ENCODE data around the gene MRPL43. TPM values are rescaled to one million over a fixed set of nuclear protein-coding genes. Genes with fewer than 3 reads are reported as not detected.

Gene MRPL43
- total RNA-seq, 1 experiment from 2014 or later = 136 TPM

DNA sequence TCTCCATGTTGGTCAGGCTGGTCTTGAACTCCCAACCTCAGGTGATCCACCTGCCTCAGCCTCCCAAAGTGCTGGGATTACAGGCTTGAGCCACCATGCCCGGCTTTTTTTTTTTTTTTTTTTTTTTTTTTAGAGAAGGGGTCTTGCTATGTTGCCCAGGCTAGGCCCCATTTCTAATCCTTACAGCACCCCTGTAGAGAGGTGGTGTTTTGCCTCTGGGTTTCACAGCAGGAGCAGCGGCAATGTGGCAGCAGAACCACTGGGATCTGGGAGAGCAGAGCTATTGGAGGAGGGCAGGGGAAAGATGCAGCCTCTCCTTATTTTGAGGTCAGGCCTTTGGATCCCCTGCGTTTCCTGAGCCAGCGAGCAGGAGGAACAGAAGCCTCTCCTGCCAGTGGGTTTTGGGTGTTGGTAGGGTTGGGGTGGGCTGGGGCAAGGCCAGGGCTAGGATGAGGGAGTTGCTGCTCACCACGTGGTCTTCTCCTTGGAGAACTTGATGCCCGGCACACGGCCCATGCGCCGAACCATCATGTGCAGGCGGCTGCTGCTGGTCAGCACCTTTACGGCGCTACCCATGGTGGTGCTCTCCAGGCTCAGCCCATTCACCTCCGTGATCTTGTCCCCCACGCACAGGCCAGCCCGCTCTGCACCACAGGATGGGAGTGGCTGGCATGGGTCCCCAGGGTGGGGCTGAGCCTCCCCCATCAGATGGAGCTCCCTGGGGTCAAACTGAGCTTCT lies 35.8 kb upstream of the MRPL43 start:
- no peak overlapping the region for H3K27ac ChIP-seq (ENCODE audit: low read depth, low read length)
- ChIA-PET POLR2A (no interaction called here), CTCF (interaction anchor here (1.0 kb wide), 1 partner anchor 8 kb away, joined by 3 read pairs; no protein-coding TSS in a partner anchor), RAD21 (ENCODE audit: low non-redundant PET in 1 of 2, low total read pairs in 2 of 2, uncharacterized antibody in 2 of 2, unreplicated experiment in 2 of 2) (no interaction called here)
- intact Hi-C loops (cut with micrococcal nuclease) = no loop called here
- no peak for ATAC-seq
- TF ChIP-seq FOSL1 (IDR thresholded peaks at IDR 0.05; ENCODE audit: low read depth) = no peak
- no peak for TF ChIP-seq CEBPB (IDR thresholded peaks at IDR 0.05; ENCODE audit: low read depth)
- TF ChIP-seq, protein P1, sequence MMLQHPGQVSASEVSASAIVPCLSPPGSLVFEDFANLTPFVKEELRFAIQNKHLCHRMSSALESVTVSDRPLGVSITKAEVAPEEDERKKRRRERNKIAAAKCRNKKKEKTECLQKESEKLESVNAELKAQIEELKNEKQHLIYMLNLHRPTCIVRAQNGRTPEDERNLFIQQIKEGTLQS (IDR thresholded peaks at IDR 0.05) = no peak
- no peak for TF ChIP-seq CBX3 (IDR thresholded peaks at IDR 0.05; ENCODE audit: low read depth)
- TF ChIP-seq ZFX (IDR thresholded peaks at IDR 0.05) = no peak
- TF ChIP-seq RAD21 (IDR thresholded peaks at IDR 0.05; ENCODE audit: low read depth) = no peak
- TF ChIP-seq POLR2AphosphoS5 (IDR thresholded peaks at IDR 0.05; ENCODE audit: low read depth, low read length) = no peak
- no peak for TF ChIP-seq SP1 (IDR thresholded peaks at IDR 0.05; ENCODE audit: low read depth)
- no peak for TF ChIP-seq YY1 (IDR thresholded peaks at IDR 0.05; ENCODE audit: extremely low read depth, insufficient replicate concordance, low read depth, low read length)
- TF ChIP-seq, protein P2, sequence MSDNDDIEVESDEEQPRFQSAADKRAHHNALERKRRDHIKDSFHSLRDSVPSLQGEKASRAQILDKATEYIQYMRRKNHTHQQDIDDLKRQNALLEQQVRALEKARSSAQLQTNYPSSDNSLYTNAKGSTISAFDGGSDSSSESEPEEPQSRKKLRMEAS (IDR thresholded peaks at IDR 0.05) = no peak
- no peak for TF ChIP-seq SRF (IDR thresholded peaks at IDR 0.05; ENCODE audit: low read depth)
- no peak for TF ChIP-seq ZNF274 (IDR thresholded peaks at IDR 0.05; ENCODE audit: low read depth, low read length)
- no peak for TF ChIP-seq EZH2phosphoT487 (IDR thresholded peaks at IDR 0.05; ENCODE audit: borderline replicate concordance)
- TF ChIP-seq, protein P3, sequence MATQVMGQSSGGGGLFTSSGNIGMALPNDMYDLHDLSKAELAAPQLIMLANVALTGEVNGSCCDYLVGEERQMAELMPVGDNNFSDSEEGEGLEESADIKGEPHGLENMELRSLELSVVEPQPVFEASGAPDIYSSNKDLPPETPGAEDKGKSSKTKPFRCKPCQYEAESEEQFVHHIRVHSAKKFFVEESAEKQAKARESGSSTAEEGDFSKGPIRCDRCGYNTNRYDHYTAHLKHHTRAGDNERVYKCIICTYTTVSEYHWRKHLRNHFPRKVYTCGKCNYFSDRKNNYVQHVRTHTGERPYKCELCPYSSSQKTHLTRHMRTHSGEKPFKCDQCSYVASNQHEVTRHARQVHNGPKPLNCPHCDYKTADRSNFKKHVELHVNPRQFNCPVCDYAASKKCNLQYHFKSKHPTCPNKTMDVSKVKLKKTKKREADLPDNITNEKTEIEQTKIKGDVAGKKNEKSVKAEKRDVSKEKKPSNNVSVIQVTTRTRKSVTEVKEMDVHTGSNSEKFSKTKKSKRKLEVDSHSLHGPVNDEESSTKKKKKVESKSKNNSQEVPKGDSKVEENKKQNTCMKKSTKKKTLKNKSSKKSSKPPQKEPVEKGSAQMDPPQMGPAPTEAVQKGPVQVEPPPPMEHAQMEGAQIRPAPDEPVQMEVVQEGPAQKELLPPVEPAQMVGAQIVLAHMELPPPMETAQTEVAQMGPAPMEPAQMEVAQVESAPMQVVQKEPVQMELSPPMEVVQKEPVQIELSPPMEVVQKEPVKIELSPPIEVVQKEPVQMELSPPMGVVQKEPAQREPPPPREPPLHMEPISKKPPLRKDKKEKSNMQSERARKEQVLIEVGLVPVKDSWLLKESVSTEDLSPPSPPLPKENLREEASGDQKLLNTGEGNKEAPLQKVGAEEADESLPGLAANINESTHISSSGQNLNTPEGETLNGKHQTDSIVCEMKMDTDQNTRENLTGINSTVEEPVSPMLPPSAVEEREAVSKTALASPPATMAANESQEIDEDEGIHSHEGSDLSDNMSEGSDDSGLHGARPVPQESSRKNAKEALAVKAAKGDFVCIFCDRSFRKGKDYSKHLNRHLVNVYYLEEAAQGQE (IDR thresholded peaks at IDR 0.05; ENCODE audit: low read depth) = no peak
- TF ChIP-seq EZH2 (IDR thresholded peaks at IDR 0.05) = no peak
- no peak for TF ChIP-seq TCF7L2 (IDR thresholded peaks at IDR 0.05; ENCODE audit: borderline replicate concordance, extremely low read depth, insufficient read depth, insufficient read length)
- no peak for TF ChIP-seq EGR1 (IDR thresholded peaks at IDR 0.05; ENCODE audit: low read depth)
- H4K20me1 ChIP-seq (ENCODE audit: insufficient read depth) = no peaks in the 10 kb centered on the region
- no peaks in the 10 kb centered on the region for H3K9me3 ChIP-seq (ENCODE audit: control insufficient read depth in 1 of 2, insufficient read depth in 1 of 2, low read depth in 1 of 2, low read length in 2 of 2)
- peaks cover 4 to 18% of the 10 kb centered on the region in 2 experiments; a peak in 3 of 4 replicates for H3K4me1 ChIP-seq (ENCODE audit: control insufficient read depth in 1 of 2, insufficient read depth in 2 of 2, low read length in 2 of 2)
- no TSS peak for BruUV-seq (replicated peaks)
- H3K36me3 ChIP-seq (ENCODE audit: control insufficient read depth in 1 of 2, insufficient read depth in 2 of 2, low read length in 2 of 2) = no peaks in the 10 kb centered on the region
- H3K27me3 ChIP-seq (ENCODE audit: insufficient read depth, low read length) = no peaks in the 10 kb centered on the region
- H3K9ac ChIP-seq (ENCODE audit: low read length) = no peak overlapping the region
- H3K79me2 ChIP-seq (ENCODE audit: insufficient read depth, low read length) = no peaks in the 10 kb centered on the region
- H3K4me3 ChIP-seq (replicated peaks in 1 of 2; ENCODE audit: low read depth in 1 of 2, low read length in 2 of 2) = no peak overlapping the region
- no peak for DNase-seq (ENCODE audit: low read depth, low spot score)
- H2AFZ ChIP-seq (ENCODE audit: low read depth, low read length, poor library complexity, severe bottlenecking) = no peak overlapping the region
- no peaks in the 10 kb centered on the region for H3K9me2 ChIP-seq (ENCODE audit: insufficient read depth)
- no peak overlapping the region for H3K4me2 ChIP-seq (ENCODE audit: low read length)

Data from HCT116 (cell line).